NCI-H2081 (cell line): ENCODE results near the gene EIF4A3.

Experiments used
- DNase-seq, 2 experiments: peaks; one replicate each; lab custom pipeline; 2025; lab: John Stamatoyannopoulos, UW

The EIF4A3 gene

GRCh38 chr17:80137131-80137530 lies 9.8 kb downstream of the EIF4A3 start:
- no peak for DNase-seq

- DNase-seq: no peak
Measured at GRCh38 chr17:80133626-80133970, 13.3 kb downstream of the EIF4A3 start.

DNA sequence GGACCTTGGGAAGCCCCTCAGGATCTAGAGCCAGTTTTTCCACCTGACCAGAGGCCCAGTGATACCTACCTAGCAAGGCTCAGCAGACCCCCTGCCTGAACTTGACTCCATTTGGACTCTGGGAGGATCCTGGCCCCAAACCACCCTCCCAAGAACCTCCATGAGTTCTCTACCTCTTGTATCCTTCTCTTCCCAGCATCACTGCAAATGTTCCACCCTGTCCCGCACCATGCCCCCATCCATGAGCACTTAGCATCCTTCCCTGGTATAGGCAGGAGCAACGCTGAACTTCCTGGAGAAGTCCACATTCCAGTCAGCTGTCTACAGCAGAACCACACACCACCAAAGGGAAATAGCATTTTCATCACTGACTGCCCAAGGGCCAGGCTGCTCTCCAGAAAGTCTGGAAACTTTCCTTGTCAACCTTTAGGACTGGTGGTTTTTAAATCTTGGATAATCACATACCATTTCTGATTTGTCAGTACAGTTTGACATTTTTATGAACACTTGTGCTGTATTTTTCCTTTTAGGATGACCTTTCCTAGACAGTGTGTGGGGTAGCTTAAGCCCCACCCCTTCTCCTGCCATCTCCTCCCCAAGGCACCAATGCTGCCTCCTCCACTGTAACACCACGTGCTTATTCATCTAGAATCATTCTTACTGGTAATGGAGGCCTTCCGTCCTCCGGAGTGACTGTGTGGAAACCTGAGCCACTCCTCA lies 13.9 kb downstream of the EIF4A3 start:
- DNase-seq: no peak

DNA sequence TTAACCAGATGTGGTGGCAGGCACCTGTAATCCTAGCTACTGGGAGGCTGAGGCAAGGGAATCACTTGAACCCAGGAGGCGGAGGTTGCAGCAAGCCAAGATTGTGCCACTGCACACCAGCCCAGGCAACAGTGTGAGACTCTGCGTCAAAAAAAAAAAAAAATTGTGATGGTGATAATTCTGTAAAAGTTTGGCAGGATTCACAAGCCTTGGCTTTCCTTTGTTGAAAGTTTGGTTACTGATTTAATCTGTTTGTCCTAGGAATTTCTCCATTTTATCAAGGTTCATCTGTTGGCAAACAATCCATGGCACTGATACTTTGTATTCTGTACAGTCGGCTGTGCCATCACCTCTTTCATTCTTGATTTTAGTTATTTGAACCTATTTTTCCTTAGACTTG lies 15.9 kb downstream of the EIF4A3 start:
- no peak for DNase-seq

DNA sequence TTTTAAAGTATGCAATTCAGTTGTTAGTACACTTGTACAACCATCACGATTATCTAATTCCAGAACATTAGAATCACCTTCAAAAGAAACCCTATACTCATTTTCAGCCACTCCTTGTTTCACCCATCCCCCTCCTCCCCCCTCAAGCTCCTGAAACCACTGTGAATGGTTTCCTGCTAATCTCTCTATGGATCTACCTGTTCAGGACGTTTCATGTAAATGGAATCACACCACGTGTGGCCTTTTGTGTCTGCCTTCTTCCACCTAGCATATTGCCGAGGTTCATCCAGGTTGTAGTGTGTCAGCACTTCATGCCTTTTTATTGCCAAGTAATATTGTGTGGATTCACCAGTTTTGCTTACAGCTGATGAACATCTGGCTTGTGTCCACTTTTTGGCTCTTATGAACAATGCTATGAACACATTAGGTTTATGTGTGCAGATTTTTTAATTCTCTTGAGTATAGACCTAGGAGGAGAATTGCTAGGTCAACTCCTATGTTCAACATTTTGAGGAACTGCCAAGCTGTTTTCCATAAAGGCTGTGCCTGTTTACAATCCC lies 17.8 kb downstream of the EIF4A3 start:
- DNase-seq: no peak

DNA sequence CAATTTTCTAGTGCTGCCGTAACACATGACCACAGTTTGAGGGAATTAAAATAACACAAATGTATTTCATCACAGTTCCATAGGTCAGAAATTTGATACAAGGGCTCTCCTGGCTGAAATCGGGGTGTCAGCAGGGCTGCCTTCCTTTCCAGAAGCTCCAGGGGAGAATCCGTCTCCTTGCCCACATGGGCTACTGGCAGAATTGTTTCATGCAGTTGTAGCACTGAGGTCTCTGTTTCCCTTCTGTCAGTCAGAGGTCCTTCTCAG lies 20.5 kb downstream of the EIF4A3 start:
- no peak for DNase-seq

DNA sequence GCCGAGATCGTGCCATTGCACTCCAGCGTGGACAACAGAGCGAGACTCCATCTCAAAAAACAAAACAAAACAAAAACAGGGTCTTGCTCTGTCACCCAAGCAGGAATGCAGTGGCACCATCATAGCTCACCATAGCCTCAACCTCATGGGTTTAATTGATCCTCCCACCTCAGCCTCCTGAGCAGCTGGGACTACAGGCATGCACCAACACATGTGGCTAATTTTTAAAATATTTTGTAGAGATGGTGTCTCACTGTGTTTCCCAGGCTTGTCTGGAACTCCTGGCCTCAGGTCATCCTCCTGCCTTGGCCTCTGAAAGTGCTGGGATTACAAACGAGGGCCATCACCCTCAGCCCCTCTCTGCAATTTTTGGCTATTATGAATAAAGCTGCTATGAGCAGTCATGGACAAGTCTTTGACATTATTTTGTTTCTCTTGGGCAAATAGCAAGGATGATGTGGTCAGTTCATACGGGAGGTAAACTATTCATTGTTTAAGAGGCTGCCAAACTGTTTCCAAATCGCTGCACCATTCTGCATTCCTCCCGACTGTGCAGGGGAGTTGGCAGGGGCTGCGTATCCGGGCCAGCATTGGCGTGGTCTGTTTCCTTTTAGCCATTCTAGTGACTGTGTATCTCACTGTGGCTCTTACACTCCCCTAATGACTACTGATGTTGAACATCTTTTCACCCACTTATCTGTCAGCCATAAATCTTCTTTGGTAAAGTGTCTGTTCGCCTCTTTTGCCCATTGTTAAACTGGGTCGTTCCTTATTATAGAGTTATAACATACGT lies 21.1 kb downstream of the EIF4A3 start:
- no peak for DNase-seq

DNA sequence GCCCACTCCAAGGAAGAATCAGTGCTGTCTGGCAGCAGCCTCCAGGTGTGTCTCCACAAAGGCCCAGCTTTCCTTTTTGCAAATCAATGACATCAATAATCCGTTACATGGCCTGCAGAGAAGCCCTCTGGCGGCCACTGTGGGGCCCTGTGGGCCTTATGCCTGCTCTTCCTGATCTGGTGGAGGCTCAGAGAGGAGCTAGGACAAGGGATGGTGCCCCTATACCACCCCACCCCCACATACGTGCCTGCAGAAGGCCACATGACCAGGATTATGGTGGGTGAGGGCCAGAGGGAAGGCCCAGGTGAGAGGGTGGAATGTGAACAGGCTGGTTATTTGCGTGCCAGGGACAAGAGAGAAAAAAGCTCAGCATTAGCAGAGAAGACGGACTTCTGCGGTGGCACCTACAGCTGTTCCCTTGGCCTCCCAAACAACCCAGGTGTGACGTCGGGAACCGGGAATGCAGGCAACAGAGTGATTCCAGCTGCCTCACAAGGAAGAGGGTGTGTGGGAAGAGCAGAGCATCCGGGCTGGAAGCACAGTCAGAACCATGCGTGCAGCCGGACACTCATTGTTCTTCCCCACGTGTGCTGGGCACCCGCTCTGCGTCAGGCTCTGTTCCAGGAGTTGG lies 22.5 kb downstream of the EIF4A3 start:
- DNase-seq: no peak

- DNase-seq: no peak
Measured at GRCh38 chr17:80123791-80124190, 23.1 kb downstream of the EIF4A3 start.

GRCh38 chr17:80122926-80123505 lies 23.9 kb downstream of the EIF4A3 start:
- no peak for DNase-seq

GRCh38 chr17:80122026-80122575 lies 24.8 kb downstream of the EIF4A3 start:
- DNase-seq: no peak

GRCh38 chr17:80119839-80120238 lies 27.1 kb downstream of the EIF4A3 start:
- no peak for DNase-seq

DNA sequence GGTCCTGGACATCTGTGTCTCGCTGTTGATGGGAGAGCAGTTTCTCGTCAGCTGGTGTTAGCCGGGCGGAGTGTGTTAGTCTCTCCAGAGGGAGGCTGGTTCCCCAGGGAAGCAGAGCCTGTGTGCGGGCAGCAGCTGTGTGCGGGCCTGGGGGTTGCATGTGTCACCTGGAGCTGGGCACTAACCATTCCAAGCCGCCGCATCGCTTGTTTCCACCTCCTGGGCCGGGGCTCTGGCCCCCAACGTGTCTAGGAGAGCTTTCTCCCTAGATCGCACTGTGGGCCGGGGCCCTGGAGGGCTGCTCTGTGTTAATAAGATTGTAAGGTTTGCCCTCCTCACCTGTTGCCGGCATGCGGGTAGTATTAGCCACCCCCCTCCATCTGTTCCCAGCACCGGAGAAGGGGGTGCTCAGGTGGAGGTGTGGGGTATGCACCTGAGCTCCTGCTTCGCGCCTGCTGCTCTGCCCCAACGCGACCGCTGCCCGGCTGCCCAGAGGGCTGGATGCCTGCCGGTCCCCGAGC lies 27.6 kb downstream of the EIF4A3 start:
- DNase-seq: no peak

DNA sequence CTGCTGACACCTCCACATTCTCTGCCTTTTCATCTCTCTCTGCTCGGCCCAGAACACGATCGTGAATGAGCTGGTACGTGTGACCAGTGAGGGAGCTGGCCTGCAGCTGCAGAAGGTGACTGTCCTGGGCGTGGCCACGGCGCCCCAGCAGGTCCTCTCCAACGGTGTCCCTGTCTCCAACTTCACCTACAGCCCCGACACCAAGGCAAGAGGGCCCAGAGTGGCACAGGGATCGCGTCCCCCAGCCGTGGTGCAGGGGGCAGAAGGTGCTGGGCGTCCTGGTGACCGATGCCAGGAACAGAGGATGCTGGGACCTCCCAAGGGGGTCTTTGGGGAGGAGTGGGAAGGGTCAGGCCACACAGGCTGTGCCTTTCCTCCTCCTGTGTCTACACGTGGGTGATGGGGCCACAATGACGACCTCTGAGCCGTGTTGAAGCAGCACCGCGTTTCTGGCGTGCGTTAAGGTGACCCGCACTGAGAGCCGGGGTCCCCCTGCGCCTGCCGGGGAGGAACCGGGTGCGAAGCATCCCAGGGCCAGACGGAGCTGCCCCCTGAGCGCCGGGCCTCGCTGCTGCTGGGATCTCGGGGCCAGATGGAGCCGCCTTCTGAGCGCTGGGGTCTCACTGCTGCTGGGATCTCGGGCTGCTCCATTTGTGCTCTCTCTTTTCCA lies 28.2 kb downstream of the EIF4A3 start:
- DNase-seq: no peak

GRCh38 chr17:80117491-80118401 lies 29.2 kb downstream of the EIF4A3 start:
- DNase-seq: no peak

DNA sequence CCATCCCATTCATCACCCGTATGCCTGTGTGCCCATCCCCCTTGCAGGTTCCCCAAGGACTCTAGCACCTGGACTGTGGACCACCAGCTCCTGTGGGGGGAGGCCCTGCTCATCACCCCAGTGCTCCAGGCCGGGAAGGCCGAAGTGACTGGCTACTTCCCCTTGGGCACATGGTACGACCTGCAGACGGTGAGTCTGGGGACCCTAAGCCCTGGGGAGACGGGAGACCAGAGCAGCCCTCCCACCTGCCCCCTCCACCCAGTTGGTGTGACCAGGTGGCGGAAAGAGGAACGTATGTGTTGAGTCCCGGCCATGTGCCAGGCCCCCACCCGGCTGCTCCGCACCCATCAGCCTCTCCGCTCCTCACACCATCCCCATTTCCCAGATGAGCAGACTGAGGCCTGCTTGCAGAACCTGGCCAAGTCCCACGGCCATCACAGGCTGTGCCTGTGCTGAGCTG lies 30.0 kb downstream of the EIF4A3 start:
- DNase-seq: no peak

GRCh38 chr17:80116276-80116920 lies 30.5 kb downstream of the EIF4A3 start:
- no peak for DNase-seq

DNA sequence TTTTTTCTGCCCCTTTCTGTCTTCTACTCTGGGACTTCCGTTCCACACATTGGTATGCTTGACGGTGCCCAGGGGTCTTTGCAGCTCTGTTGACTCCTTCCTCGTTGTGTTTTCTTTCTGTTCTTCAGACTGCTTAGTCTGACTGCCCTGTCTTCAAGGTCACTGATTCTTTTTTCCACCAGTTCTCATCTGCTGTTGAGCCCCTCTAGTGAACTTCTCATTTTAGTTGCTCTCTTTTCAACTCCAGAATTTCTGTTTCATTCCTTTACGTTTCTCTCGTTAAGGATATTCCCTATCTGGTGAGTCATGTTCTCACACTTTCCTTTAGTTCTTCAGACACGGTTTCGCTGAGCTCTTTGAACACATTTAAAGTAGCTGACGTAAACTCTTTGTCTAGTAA lies 31.8 kb downstream of the EIF4A3 start:
- no peak for DNase-seq

DNA sequence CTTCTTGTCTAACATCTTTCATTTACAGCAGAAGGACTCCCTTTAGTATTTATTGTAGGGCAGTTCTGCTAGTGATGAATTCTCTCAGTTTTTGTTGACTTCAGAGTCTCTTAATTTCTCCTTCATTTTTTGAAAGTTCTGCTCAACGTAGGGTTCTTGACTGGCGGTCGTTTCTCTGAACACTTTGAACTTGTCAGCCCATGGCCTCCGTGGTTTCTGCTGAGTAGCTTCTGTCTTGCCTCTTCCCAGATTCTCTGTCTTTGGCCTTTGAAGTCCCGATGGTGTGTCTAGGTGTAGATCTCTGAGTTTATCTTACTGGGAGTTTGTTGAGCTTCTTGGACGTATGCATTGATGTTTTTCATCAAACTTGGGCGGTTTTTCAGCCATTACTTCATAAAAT lies 32.2 kb downstream of the EIF4A3 start:
- DNase-seq: no peak

GRCh38 chr17:80113033-80113484 lies 33.9 kb downstream of the EIF4A3 start:
- DNase-seq: no peak
